Measurements from ENCODE around the gene OR13A1. TPM values are rescaled to one million over a fixed set of nuclear protein-coding genes. Genes with fewer than 3 reads are reported as not detected.
"Not testable (repeated sequence)": the region's sequence is repeated elsewhere in the genome, so short reads cannot be mapped to it uniquely, and the experiment has no call there.

OR13A1 gene
- total RNA-seq, 2 experiments from 2014 or later: not detected

DNA sequence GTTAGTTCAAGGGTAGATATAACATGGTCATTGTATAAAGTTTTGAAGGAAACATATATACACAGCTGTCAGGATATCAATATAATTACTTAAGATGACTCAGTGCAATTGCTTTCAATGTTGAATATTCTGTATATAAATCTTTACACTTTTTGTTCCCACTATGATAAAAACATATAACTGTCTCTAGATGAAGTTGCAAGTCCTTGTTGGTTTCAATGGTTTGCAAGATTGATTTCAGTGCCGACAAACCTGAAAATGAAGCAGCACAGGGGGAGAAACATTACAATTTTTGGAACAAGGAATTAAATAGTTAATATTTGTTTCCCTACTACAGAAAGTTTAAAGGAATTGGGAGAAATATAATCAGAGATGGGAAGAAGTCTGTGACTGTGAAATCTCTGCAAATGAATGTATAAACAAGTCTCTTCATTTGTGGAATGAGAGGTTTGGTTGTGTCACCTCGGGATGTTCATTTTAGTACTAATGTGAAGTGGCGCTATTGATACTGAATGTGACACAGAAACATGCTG is 54.1 kb downstream of the OR13A1 start:
- Mint-ChIP-seq H3K4me3 (no peak overlapping the region), H3K36me3 (no peaks in the 10 kb centered on the region)

DNA sequence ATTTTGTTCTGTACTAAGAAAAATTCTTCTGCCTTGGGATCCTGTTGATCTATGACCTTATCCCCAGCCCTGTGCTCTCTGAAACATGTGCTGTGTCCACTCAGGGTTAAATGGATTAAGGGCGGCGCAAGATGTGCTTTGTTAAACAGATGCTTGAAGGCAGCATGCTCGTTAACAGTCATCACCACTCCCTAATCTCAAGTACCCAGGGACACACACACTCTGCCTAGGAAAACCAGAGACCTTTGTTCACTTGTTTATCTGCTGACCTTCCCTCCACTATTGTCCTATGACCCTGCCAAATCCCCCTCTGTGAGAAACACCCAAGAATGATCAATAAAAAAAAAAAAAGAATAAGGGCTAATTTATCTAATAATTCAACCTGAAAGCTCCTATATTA is 54.8 kb downstream of the OR13A1 start:
- H3K27me3 Mint-ChIP-seq, H3K4me3 Mint-ChIP-seq, H3K9me3 Mint-ChIP-seq, H3K4me1 Mint-ChIP-seq, H3K36me3 Mint-ChIP-seq, DNase-seq, H3K27ac Mint-ChIP-seq: not testable (repeated sequence)

More for the DNA sequence above, 54.1 kb downstream of the OR13A1 start:
- no peaks in the 10 kb centered on the region for H3K4me1 Mint-ChIP-seq
- no peak for DNase-seq
- H3K9me3 Mint-ChIP-seq: peaks cover 4% of the 10 kb centered on the region
- H3K27ac Mint-ChIP-seq: no peak overlapping the region
- peaks cover 4% of the 10 kb centered on the region for H3K27me3 Mint-ChIP-seq

DNA sequence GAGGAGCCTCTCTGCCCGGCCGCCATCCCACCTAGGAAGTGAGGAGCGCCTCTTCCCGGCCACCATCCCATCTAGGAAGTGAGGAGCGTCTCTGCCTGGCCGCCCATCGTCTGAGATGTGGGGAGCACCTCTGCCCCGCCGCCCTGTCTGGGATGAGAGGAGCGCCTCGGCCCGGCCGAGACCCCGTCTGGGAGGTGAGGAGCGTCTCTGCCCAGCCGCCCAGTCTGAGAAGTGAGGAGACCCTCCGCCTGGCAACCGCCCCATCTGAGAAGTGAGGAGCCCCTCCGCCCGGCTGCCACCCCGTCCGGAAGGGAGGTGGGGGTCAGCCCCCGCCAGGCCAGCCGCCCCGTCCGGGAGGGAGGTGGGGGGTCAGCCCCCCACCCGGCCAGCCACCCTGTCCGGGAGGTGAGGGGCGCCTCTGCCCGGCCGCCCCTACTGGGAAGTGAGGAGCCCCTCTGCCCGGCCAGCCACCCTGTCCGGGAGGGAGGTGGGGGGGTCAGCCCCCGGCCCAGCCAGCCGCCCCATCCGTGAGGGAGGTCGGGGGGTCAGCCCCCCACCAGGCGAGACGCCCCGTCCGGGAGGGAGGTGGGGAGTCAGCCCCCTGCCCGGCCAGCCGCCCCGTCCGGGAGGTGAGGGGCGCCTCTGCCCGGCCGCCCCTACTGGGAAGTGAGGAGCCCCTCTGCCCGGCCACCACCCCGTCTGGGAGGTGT is 55.5 kb downstream of the OR13A1 start:
- H3K27ac Mint-ChIP-seq, H3K27me3 Mint-ChIP-seq, H3K9me3 Mint-ChIP-seq, H3K4me3 Mint-ChIP-seq, DNase-seq, H3K4me1 Mint-ChIP-seq, H3K36me3 Mint-ChIP-seq: not testable (repeated sequence)

DNA sequence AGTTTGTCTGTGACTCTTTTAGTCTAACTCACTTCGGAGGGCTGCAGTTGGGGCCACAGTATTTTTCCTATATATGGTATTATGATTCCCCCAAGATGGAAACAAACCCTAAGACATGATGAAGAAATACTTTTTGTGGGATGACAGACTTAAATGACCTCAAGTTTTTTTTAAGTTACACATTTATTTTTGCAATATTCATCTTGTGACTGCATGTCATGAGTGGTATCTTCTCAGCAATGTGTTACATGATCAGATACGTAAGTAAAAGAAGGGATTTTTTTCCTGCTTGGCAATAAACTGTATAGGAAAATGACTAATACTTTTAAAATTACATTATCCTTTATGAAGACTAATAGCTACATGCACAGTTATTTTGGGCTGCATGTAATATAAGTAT is 57.8 kb downstream of the OR13A1 start:
- no peak overlapping the region for H3K27ac Mint-ChIP-seq
- H3K4me1 Mint-ChIP-seq: peaks cover 4% of the 10 kb centered on the region
- no peak for DNase-seq
- peaks cover 4% of the 10 kb centered on the region for H3K27me3 Mint-ChIP-seq
- no peaks in the 10 kb centered on the region for H3K36me3 Mint-ChIP-seq
- H3K4me3 Mint-ChIP-seq: no peak overlapping the region
- no peaks in the 10 kb centered on the region for H3K9me3 Mint-ChIP-seq

DNA sequence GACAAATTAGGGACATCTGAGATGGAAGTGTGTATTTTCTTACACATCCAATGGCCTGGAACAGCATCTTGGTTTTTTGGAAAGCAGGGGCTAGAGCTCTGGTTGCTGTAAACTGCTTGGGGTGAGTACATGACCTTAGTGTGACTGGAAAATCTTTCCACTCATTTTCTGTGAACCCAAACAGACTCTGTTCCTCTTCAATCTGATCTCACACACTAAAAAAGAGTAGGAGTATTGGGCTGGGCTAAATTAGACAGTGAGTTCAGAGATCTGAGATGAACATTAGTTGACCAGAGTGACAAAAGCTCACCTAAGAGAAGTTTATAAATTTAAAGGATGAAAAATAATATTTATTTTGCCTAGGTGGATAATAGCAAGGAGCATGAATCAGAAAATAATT is 59.2 kb downstream of the OR13A1 start:
- no peak for DNase-seq
- Mint-ChIP-seq H3K4me3 (no peak overlapping the region), H3K4me1 (peaks cover 4% of the 10 kb centered on the region), H3K27ac (no peak overlapping the region), H3K9me3 (no peaks in the 10 kb centered on the region), H3K27me3 (peaks cover 2% of the 10 kb centered on the region), H3K36me3 (no peaks in the 10 kb centered on the region)

DNA sequence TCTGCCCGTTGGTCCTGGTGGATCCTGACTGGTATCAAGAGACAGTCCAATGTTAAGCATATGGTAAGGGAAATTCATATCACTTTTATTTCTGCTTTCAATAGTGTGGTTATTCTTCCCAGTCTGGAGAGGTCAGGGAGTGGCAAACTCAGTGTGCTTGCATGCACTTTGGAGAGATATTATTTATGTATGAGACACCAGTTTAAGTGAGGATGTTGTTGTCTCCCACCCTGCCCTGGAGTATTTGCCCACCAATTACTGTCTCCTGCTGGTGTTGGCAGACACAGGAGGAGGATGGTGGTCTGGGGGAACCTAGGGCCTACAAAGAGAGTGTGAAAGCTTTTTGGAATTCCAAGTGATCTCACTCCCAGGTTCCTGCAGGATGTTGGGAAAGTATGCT is 59.7 kb downstream of the OR13A1 start:
- Mint-ChIP-seq H3K27me3 (no peaks in the 10 kb centered on the region), H3K36me3 (no peaks in the 10 kb centered on the region), H3K4me1 (peaks cover 4% of the 10 kb centered on the region), H3K9me3 (no peaks in the 10 kb centered on the region), H3K27ac (no peak overlapping the region), H3K4me3 (no peak overlapping the region)
- DNase-seq: no peak

DNA sequence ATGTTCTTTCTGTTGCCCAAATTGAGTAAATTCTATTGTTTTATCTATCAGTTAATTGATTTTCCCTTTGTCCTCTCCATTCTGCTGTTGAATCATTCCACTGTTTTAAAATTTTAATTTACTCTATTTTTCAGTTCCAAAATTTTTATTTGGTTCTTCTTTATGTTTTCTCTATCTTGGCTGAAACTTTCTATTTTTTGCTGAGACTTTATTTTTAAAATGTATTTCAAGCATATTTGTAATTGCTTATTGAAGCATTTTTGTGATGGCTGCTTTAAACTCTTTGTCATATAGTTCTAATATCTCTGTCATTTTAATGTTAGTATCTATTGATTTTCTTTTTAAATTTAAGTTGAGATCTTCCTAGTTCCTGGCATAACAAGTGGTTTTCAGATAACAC is 60.5 kb downstream of the OR13A1 start:
- no peaks in the 10 kb centered on the region for H3K9me3 Mint-ChIP-seq
- no peak overlapping the region for H3K27ac Mint-ChIP-seq
- no peak overlapping the region for H3K4me3 Mint-ChIP-seq
- no peaks in the 10 kb centered on the region for H3K27me3 Mint-ChIP-seq
- H3K4me1 Mint-ChIP-seq: peaks cover 8% of the 10 kb centered on the region
- H3K36me3 Mint-ChIP-seq: no peaks in the 10 kb centered on the region
- DNase-seq: no peak

DNA sequence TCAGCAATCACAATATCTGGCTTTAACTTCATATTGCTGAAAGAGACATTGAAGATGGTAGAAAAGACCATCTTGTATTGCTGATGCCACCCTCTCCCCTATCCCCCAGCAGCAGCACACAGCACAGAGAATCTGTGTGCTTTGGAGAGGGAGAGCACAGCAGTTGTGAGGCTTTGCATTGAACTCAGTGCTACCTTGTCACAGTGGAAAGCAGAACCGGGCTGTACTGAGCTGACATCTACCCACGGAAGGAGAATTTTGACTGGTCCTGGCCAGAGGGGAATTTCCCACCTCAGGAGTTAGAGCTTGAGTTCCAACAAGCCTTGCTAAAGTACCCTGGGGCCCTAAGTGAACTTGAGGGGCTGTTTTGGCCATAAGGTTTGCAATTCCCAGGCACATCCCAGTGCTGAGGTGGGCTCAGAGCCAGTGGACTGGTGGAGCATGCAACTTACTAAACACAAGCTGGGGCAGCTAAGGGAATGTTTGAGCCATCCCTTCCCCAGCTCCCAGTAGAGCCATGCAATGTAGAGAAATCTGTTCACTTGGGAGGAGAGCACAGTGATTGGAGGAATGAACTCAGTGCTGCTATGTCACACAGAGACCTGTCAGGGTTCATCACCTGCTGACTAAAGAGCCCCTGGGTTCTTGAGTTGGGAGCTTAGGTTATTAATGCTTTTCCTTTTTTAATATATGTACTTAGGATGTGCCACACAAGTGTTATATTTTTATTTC is 62.1 kb downstream of the OR13A1 start:
- Mint-ChIP-seq H3K9me3 (no peaks in the 10 kb centered on the region), H3K4me1 (peaks cover 8% of the 10 kb centered on the region), H3K4me3 (no peak overlapping the region), H3K36me3 (no peaks in the 10 kb centered on the region), H3K27me3 (peaks cover 8% of the 10 kb centered on the region), H3K27ac (no peak overlapping the region)
- no peak for DNase-seq

Other genes with a start within 250 kb of the OR13A1 start
- under 1 TPM; 0.62 to 0.96 TPM for gene ALOX5, start 58.6 kb upstream of the OR13A1 start, total RNA-seq

All from activated naive CD8-positive, alpha-beta T cell treated with anti-CD3 and anti-CD28 coated beads for 36 hours (primary cell).